ENCODE measurements around the gene RIMBP2.

Gene RIMBP2

GRCh38 chr12:130465626-130466025 lies 250.5 kb downstream of the RIMBP2 start:
- Histone ChIP-seq H3K9me3 (ENCODE audit: control insufficient read depth, low read length) (no peaks in the 10 kb centered on the region), H3K27ac (ENCODE audit: insufficient read depth, low read length, poor library complexity, severe bottlenecking) (no peak overlapping the region), H3K4me3 (ENCODE audit: insufficient read depth, low read depth, low read length, poor library complexity, severe bottlenecking) (no peak overlapping the region), H3K27me3 (replicated peaks; ENCODE audit: control insufficient read depth, insufficient read depth, low read length, poor library complexity, severe bottlenecking) (no peaks in the 10 kb centered on the region), H3K4me1 (ENCODE audit: control insufficient read depth, insufficient read depth, low read length, poor library complexity, severe bottlenecking) (no peaks in the 10 kb centered on the region), H3K36me3 (ENCODE audit: control insufficient read depth, insufficient read depth, low read length) (no peaks in the 10 kb centered on the region)
- DNase-seq, result no peak

DNA sequence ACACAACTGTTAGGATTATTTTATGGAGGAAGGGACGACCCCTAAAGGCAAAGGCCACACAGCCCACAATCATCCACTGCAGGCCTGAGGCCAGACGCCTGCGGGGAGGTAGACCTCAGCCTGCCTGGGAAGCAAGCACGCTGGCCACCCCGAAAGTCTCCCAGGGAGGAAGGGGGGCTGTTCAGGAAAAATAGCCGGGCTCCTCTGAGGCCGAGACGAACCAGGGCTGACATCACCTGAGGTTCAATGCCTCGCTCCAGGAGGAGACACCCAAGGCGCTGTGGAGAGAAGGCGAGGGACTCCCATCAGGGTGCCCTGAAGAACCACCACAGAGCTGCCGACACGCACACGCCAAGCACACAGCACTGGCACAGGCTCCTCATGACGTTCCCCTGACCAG lies 251.1 kb downstream of the RIMBP2 start:
- no peak for DNase-seq
- no peak overlapping the region for H3K27ac ChIP-seq (ENCODE audit: insufficient read depth, low read length, poor library complexity, severe bottlenecking)
- no peaks in the 10 kb centered on the region for H3K9me3 ChIP-seq (ENCODE audit: control insufficient read depth, low read length)
- no peaks in the 10 kb centered on the region for H3K4me1 ChIP-seq (ENCODE audit: control insufficient read depth, insufficient read depth, low read length, poor library complexity, severe bottlenecking)
- H3K27me3 ChIP-seq (replicated peaks; ENCODE audit: control insufficient read depth, insufficient read depth, low read length, poor library complexity, severe bottlenecking), result no peaks in the 10 kb centered on the region
- no peaks in the 10 kb centered on the region for H3K36me3 ChIP-seq (ENCODE audit: control insufficient read depth, insufficient read depth, low read length)
- no peak overlapping the region for H3K4me3 ChIP-seq (ENCODE audit: insufficient read depth, low read depth, low read length, poor library complexity, severe bottlenecking)

DNA sequence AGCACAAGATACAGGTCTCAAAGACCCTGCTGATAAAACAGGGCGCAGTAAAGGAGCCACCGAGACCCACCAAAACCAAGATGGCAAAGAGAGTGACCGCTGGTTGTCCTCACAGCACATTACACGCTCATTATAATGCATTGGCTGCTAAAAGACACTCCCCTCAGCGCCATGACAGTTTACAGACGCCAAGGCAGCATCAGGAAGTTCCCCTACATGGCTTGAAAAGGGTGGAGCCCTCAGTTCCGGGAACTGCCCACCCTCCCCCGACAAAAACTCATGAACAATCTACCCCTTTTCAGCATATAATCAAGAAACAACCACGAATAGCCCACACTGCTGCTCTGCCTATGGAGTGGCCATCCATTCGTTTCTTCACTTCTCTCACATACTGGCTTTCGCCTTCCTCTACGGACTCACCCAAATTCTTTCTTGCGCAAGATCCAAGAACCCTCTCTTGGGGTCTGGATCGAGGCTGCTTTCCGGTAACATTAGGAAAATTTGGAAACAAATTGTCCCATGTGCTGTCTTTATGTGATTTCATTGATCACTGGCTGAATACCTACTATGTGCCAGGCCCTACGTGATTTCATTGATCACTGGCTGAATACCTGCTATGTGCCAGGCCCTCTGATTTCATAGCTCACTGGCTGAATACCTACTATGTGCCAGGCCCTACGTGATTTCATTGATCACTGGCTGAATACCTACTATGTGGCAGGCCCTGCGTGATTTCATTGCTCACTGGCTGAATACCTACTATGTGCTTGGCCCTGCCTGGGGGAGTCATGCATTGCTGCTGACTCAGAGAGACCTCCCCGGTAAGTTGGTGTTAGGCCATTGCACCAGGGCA lies 252.1 kb downstream of the RIMBP2 start:
- no peaks in the 10 kb centered on the region for H3K27me3 ChIP-seq (replicated peaks; ENCODE audit: control insufficient read depth, insufficient read depth, low read length, poor library complexity, severe bottlenecking)
- H3K9me3 ChIP-seq (ENCODE audit: control insufficient read depth, low read length), result no peaks in the 10 kb centered on the region
- no peak for DNase-seq
- H3K4me3 ChIP-seq (ENCODE audit: insufficient read depth, low read depth, low read length, poor library complexity, severe bottlenecking), result no peak overlapping the region
- no peak overlapping the region for H3K27ac ChIP-seq (ENCODE audit: insufficient read depth, low read length, poor library complexity, severe bottlenecking)
- H3K36me3 ChIP-seq (ENCODE audit: control insufficient read depth, insufficient read depth, low read length), result no peaks in the 10 kb centered on the region
- H3K4me1 ChIP-seq (ENCODE audit: control insufficient read depth, insufficient read depth, low read length, poor library complexity, severe bottlenecking), result no peaks in the 10 kb centered on the region

GRCh38 chr12:130463275-130463658 lies 252.8 kb downstream of the RIMBP2 start:
- H3K9me3 ChIP-seq (ENCODE audit: control insufficient read depth, low read length), result no peaks in the 10 kb centered on the region

DNA sequence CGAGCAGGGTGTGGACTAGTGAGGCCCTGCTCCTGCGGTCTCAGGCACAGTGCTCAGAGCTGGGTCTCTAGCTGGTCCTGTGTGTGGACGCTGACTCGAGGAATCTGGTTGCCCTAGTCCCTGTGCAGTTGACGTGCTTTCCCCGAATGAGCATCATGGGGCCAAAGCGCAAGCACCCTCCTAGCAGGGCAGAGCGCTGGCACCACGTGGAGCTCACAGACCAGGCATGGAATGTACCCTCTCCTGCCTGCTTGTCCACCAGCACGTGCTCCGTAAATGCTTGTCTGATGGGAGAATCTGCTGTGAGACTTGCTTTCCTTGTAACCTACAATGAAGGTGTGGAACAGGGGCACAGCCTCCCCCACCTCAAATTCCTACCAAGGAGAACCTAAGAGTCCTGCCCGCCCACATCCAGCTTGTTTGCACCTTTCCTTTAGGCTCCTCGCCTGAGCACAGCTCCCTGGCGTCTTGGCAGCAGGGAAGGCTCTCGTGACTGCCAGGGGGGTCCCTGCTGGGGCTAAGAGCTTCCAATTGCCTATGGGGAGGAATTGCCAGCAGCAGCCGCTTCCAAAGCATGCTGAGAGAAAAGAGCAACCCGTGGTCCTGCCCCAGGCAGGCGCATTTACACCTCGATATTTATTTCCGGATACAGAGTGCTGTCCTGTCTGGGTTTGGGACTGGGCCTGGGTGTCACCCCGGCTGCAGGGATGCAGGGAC lies 253.4 kb downstream of the RIMBP2 start:
- no peak for DNase-seq
- Histone ChIP-seq H3K36me3 (ENCODE audit: control insufficient read depth, insufficient read depth, low read length) (no peaks in the 10 kb centered on the region), H3K9me3 (ENCODE audit: control insufficient read depth, low read length) (no peaks in the 10 kb centered on the region), H3K4me3 (ENCODE audit: insufficient read depth, low read depth, low read length, poor library complexity, severe bottlenecking) (no peak overlapping the region), H3K27me3 (replicated peaks; ENCODE audit: control insufficient read depth, insufficient read depth, low read length, poor library complexity, severe bottlenecking) (no peaks in the 10 kb centered on the region), H3K4me1 (ENCODE audit: control insufficient read depth, insufficient read depth, low read length, poor library complexity, severe bottlenecking) (no peaks in the 10 kb centered on the region), H3K27ac (ENCODE audit: insufficient read depth, low read length, poor library complexity, severe bottlenecking) (no peak overlapping the region)

More at GRCh38 chr12:130463275-130463658, 252.8 kb downstream of the RIMBP2 start:
- Histone ChIP-seq H3K4me1 (ENCODE audit: control insufficient read depth, insufficient read depth, low read length, poor library complexity, severe bottlenecking) (no peaks in the 10 kb centered on the region), H3K36me3 (ENCODE audit: control insufficient read depth, insufficient read depth, low read length) (no peaks in the 10 kb centered on the region), H3K27ac (ENCODE audit: insufficient read depth, low read length, poor library complexity, severe bottlenecking) (no peak overlapping the region), H3K4me3 (ENCODE audit: insufficient read depth, low read depth, low read length, poor library complexity, severe bottlenecking) (no peak overlapping the region), H3K27me3 (replicated peaks; ENCODE audit: control insufficient read depth, insufficient read depth, low read length, poor library complexity, severe bottlenecking) (no peaks in the 10 kb centered on the region)
- no peak for DNase-seq

DNA sequence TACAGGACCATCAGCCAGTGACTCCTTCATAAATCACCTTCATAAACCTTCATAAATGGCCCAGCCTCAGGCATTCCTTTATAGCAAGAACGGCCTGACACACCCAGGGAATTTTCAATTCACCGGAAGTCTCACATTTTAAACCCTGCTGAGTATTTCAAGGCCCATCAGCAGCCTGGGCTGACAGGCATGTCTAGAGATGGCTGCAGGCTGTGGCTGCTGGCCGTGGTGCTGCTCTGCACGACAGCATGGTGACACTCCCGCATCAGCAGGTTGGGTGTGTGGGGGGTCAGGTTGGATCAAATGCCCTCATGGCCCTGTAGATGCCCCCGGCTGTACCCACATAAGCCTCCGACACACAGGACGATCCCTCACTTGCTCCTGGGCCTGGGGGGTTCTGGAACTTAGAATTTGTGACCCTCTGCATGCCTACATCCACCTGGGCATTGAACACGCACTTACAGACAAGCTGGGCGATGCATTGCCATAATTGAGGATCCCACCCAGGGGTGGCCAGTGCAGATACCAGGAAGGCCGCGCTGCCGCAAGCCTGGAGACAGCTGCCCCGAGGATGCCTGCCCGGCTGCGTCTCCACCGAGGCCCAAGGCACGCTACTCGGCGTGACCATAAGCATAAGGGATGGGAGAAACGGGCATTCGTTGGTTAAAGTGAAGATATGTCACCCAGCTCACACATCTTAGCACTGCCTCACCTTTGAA lies 254.1 kb downstream of the RIMBP2 start:
- Histone ChIP-seq H3K4me3 (ENCODE audit: insufficient read depth, low read depth, low read length, poor library complexity, severe bottlenecking) (no peak overlapping the region), H3K27me3 (replicated peaks; ENCODE audit: control insufficient read depth, insufficient read depth, low read length, poor library complexity, severe bottlenecking) (no peaks in the 10 kb centered on the region), H3K36me3 (ENCODE audit: control insufficient read depth, insufficient read depth, low read length) (no peaks in the 10 kb centered on the region), H3K9me3 (ENCODE audit: control insufficient read depth, low read length) (no peaks in the 10 kb centered on the region), H3K27ac (ENCODE audit: insufficient read depth, low read length, poor library complexity, severe bottlenecking) (no peak overlapping the region), H3K4me1 (ENCODE audit: control insufficient read depth, insufficient read depth, low read length, poor library complexity, severe bottlenecking) (no peaks in the 10 kb centered on the region)
- no peak for DNase-seq

DNA sequence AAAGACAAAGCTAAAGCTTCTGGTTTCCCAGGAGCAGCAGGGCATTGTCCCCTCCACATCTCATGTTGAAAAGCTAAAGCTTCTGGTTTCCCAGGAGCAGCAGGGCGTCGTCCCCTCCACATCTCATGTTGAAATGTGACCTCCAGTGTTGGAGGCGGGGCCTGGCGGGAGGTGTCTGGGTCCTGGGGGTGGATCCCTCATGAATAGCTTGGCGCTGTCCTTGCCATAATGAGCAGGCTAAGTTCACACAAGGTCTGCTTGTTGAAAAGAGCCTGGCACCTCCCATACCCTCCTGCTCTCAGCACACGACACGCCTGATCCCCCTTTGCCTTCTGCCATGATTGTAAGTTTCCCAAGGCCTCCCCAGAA lies 254.7 kb downstream of the RIMBP2 start:
- H3K4me3 ChIP-seq (ENCODE audit: insufficient read depth, low read depth, low read length, poor library complexity, severe bottlenecking), result no peak overlapping the region
- no peaks in the 10 kb centered on the region for H3K27me3 ChIP-seq (replicated peaks; ENCODE audit: control insufficient read depth, insufficient read depth, low read length, poor library complexity, severe bottlenecking)
- no peak overlapping the region for H3K27ac ChIP-seq (ENCODE audit: insufficient read depth, low read length, poor library complexity, severe bottlenecking)
- H3K9me3 ChIP-seq (ENCODE audit: control insufficient read depth, low read length), result no peaks in the 10 kb centered on the region
- DNase-seq, result no peak
- no peaks in the 10 kb centered on the region for H3K4me1 ChIP-seq (ENCODE audit: control insufficient read depth, insufficient read depth, low read length, poor library complexity, severe bottlenecking)
- H3K36me3 ChIP-seq (ENCODE audit: control insufficient read depth, insufficient read depth, low read length), result no peaks in the 10 kb centered on the region

- Histone ChIP-seq H3K27me3 (replicated peaks; ENCODE audit: control insufficient read depth, insufficient read depth, low read length, poor library complexity, severe bottlenecking) (no peaks in the 10 kb centered on the region), H3K27ac (ENCODE audit: insufficient read depth, low read length, poor library complexity, severe bottlenecking) (no peak overlapping the region), H3K36me3 (ENCODE audit: control insufficient read depth, insufficient read depth, low read length) (no peaks in the 10 kb centered on the region), H3K9me3 (ENCODE audit: control insufficient read depth, low read length) (no peaks in the 10 kb centered on the region), H3K4me1 (ENCODE audit: control insufficient read depth, insufficient read depth, low read length, poor library complexity, severe bottlenecking) (no peaks in the 10 kb centered on the region), H3K4me3 (ENCODE audit: insufficient read depth, low read depth, low read length, poor library complexity, severe bottlenecking) (no peak overlapping the region)
- no peak for DNase-seq
These were observed 255.3 kb downstream of the RIMBP2 start for GRCh38 chr12:130460611-130461446.

DNA sequence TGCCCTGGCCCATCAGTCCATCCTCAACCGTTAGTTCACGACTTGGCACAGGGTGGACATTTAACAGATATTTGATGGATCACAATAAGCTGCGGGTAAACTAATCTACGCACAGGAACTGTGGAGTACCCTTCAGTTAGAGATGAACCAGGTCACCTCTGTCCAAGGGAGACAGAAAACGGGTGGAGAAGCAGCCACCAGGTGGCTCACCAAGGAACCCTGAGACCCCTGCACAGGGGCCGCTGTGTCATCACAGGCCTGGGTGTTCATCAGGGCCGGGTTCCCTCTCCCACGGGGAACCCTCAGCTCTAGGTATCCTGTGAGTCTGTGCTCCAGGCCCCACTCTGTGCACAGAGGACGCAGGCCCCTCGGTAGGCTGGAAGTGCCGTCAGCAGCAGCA lies 256.2 kb downstream of the RIMBP2 start:
- H3K9me3 ChIP-seq (ENCODE audit: control insufficient read depth, low read length), result no peaks in the 10 kb centered on the region
- no peak overlapping the region for H3K4me3 ChIP-seq (ENCODE audit: insufficient read depth, low read depth, low read length, poor library complexity, severe bottlenecking)
- no peaks in the 10 kb centered on the region for H3K4me1 ChIP-seq (ENCODE audit: control insufficient read depth, insufficient read depth, low read length, poor library complexity, severe bottlenecking)
- no peaks in the 10 kb centered on the region for H3K27me3 ChIP-seq (replicated peaks; ENCODE audit: control insufficient read depth, insufficient read depth, low read length, poor library complexity, severe bottlenecking)
- no peak overlapping the region for H3K27ac ChIP-seq (ENCODE audit: insufficient read depth, low read length, poor library complexity, severe bottlenecking)
- DNase-seq, result no peak
- no peaks in the 10 kb centered on the region for H3K36me3 ChIP-seq (ENCODE audit: control insufficient read depth, insufficient read depth, low read length)
